Measurements from ENCODE around the gene VWF.

VWF gene

DNA sequence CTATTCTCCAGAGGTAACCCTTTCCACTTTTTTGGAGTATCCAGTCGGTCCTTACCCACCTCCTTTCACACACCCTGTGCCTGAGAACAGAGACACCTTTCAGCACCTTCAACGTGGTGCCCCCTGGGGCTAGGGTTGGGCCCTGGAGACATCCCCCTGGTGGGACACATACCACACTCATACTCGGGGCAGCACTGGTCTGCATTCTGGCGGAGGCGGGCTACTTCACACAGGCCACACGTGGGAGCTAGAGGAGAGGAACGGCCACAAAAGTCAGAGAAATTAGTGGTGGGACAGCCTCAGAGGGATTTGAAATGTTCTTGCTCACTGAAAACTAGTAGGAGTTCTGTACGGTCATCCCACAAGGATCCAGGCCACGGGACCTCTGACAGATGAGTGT lies 139.6 kb downstream of the VWF start:
- TF ChIP-seq, protein P1, sequence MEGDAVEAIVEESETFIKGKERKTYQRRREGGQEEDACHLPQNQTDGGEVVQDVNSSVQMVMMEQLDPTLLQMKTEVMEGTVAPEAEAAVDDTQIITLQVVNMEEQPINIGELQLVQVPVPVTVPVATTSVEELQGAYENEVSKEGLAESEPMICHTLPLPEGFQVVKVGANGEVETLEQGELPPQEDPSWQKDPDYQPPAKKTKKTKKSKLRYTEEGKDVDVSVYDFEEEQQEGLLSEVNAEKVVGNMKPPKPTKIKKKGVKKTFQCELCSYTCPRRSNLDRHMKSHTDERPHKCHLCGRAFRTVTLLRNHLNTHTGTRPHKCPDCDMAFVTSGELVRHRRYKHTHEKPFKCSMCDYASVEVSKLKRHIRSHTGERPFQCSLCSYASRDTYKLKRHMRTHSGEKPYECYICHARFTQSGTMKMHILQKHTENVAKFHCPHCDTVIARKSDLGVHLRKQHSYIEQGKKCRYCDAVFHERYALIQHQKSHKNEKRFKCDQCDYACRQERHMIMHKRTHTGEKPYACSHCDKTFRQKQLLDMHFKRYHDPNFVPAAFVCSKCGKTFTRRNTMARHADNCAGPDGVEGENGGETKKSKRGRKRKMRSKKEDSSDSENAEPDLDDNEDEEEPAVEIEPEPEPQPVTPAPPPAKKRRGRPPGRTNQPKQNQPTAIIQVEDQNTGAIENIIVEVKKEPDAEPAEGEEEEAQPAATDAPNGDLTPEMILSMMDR (IDR thresholded peaks at IDR 0.05; ENCODE audit: low read depth, low read length): no peak
- DNase-seq (ENCODE audit: extremely low read depth, low read depth): no peak

DNA sequence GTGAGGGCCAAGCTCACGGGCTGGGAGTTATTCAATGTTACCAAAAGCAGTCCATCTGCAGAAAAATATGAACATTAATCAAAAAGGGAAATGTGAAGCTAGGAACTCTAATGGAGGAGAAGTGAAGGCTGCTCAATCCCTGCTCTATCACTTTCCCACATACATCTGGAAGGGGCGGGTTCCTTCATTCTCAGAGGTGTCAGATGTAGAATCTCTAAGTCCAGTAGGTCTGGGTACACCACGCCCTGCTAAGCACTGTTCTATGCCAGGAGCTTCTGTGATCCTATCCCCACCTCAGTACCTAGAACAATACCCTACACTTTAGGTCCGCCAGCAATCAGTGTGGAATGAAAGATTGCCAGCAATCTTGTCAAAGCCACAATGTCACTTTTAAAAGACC lies 142.4 kb downstream of the VWF start:
- TF ChIP-seq, protein P1 (IDR thresholded peaks at IDR 0.05; ENCODE audit: low read depth, low read length): no peak
- DNase-seq (ENCODE audit: extremely low read depth, low read depth): no peak

DNA sequence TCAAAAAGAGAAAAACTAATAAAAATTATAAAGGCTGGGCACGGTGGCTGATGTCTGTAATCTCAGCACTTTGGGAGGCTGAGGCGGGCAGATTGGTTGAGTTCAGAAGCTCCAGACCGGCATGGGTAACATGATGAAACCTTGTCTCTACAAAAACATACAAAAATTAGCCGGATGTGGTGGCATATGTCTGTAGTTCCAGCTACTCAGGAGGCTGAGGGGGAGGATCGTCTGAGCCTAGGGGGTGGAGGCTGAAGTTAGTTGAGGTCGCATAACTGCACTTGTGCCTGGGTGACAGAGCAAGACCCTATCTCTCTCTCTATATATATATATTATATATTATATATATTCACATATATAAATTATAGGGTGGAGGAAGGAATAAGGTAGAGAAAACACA lies 146.9 kb downstream of the VWF start:
- TF ChIP-seq, protein P1 (IDR thresholded peaks at IDR 0.05; ENCODE audit: low read depth, low read length): no peak
- DNase-seq (ENCODE audit: extremely low read depth, low read depth): no peak

DNA sequence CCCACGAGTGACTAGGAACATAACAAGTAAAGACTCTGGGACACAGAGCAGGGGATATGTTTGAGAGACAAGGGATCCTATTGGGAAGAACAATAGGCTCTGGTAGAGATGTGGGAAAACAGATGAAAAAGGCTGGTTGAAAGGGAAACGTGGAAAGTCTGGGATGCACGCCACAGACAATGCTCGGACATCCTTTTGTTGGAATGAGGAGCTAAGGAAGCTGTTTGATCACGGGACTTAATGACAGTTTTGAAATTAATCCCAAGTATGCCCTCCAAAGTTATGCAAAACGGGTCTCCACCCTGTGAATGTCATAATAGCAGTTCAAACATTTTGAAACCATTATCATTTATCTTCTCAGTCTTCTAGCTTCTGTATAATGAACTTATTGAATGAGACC lies 147.8 kb downstream of the VWF start:
- TF ChIP-seq, protein P1 (IDR thresholded peaks at IDR 0.05; ENCODE audit: low read depth, low read length): no peak
- DNase-seq (ENCODE audit: extremely low read depth, low read depth): no peak

DNA sequence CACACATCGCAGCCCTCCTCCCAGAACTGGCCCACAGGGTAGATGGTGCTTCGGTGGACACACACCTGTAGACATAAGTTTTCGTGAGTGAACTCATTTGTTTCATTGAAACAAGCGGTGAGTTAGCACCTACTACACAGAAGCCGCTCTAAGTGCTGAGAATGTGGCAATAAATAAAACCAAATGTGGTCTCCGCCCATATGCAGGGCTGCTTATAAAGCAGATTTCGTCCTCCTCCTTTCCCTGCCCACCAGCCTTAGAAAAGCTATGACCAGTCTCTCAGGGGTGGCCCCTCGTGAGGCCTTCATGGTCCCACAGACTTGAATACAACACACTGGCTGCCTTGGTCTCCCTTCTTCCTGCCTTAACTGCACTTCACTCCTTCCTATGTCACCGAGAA lies 148.3 kb downstream of the VWF start:
- TF ChIP-seq, protein P1 (IDR thresholded peaks at IDR 0.05; ENCODE audit: low read depth, low read length): no peak
- DNase-seq (ENCODE audit: extremely low read depth, low read depth): no peak

DNA sequence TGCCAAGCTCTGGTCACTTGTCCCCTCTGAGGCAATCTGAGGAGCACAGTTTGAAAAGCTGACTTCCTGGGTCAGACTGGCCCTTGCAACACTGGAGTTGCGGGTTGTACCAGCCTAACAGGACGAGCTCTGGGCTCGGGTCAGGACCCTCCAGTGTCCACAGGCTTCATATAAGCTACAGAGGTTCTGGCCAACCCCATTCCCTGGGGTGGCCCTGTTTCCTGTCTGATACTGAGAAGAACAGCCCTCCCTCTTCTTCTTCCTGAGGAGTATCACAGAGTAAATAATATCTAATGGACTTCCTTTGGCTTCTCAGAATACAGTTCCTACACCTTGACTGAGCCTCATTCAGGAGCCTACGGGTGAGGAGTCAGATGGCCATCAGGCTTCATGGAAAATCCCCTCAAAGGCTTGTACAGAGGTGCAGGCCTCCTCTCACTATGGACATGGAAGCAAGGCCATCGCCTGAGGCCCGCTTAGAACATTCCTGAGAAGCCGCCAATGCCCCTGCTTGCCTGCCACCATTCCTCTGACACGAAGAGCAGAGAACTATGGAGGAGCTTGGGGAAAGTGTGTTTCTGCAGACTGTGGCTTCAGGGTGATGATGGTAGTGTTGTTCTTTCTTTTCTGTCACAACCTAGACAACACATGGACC lies 150.9 kb downstream of the VWF start:
- no peak for DNase-seq (ENCODE audit: extremely low read depth, low read depth)
- TF ChIP-seq, protein P1 (IDR thresholded peaks at IDR 0.05; ENCODE audit: low read depth, low read length): no peak

DNA sequence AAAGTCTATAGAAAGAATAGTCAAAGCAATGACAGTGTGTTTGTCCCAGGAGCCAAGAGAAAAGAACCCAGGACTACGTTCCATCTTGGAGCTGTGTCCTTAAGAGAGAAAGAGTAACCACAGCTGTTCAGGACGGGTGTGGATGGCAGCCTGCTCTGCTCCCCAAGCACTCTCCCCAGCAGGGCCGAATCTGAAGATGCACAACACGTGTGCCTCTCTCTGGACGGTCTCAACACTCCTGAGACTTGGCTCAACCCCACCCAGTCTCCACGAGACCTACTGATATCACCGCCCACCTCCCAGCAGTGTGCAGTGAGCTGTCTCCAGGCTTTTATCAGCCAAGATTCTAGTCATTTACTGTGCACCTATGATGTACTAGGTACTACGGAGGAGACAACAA lies 152.1 kb downstream of the VWF start:
- no peak for DNase-seq (ENCODE audit: extremely low read depth, low read depth)
- TF ChIP-seq, protein P1 (IDR thresholded peaks at IDR 0.05; ENCODE audit: low read depth, low read length): no peak

Measured in AG09319 (cell line).